LNCaP clone FGC (cell line): ENCODE results near the gene MRPL19.

Source experiments
- DNase-seq: peaks from one replicate; pipeline ENCODE4 v3.0.0-alpha.2; 2011; ENCODE audit warnings: low read depth
- H3K4me3 ChIP-seq: 2 replicates; pipeline ENCODE4 v1.5.1; 2011; ENCODE audit warnings: mild to moderate bottlenecking, low read depth, low read length, control low read depth
- CTCF ChIP-seq: IDR thresholded peaks from 2 replicates; pipeline ENCODE4 v1.5.1; 2012; ENCODE audit warnings: mild to moderate bottlenecking; ENCODE audit not compliant: control insufficient read depth, insufficient read depth; ENCODE audit errors: extremely low read depth

Gene MRPL19

DNA sequence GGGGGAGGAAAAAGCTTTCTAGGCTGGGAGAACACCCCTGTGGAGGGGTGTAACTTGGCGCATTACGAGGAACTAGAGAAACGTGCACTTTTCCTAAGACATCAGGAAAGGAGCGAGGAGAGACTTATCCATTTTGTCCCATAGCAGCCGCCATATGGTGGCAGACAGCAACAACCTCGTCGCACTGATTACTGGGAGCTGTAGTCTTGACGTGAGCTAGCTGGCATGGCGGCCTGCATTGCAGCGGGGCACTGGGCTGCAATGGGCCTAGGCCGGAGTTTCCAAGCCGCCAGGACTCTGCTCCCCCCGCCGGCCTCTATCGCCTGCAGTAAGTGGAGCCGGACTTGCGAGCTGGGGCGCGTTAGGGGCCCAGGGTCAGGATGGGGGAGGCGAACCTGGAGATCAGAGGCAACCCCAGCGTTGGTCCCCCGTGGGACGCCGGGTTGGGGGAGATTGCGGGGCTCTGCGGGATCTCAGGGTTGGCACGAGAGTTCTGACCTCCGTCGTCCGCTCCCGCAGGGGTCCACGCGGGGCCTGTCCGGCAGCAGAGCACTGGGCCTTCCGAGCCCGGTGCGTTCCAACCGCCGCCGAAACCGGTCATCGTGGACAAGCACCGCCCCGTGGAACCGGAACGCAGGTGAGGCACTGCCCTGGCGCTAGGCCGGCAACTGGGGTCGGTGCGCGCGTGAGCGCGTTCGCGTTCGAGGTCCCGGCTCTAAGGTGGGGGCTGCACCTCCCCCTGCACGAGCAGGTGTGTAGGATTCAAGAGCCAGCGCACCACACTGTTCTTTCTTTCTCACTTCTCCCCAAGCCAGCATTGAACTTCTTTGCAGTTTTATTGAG, at the start of gene MRPL19:
Gene MRPL19, plus strand, starts transcription at position 201 of the 843 bp plus-strand sequence. Its CDS starts 25 bp downstream, at position 226.
- H3K4me3 ChIP-seq: peak within 1 kb of the TSS; percentile 85
- TF ChIP-seq CTCF: no peak
- peak; percentile 81 for DNase-seq

DNA sequence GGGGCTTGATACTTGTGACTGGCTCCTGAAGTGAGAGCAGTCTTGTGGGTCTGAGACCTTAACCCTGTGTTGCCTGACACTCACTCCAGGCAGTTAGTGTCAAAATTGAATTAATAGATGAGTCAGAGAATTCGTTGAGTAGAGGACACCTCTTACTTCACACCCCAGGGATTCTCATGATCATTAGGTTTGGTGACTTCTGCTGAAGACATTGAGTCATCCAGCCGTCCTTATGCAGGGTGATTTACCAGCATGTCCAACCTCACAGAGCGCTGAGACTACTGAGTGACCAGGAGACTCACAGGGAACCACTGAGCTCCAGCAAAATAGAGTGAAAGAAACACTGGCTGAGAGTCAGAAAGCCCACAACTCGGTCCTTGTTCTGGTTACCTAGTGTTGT, 49.8 kb upstream of the MRPL19 start:
- no peak for DNase-seq
- H3K4me3 ChIP-seq: no peak overlapping the region
- no peak for TF ChIP-seq CTCF

DNA sequence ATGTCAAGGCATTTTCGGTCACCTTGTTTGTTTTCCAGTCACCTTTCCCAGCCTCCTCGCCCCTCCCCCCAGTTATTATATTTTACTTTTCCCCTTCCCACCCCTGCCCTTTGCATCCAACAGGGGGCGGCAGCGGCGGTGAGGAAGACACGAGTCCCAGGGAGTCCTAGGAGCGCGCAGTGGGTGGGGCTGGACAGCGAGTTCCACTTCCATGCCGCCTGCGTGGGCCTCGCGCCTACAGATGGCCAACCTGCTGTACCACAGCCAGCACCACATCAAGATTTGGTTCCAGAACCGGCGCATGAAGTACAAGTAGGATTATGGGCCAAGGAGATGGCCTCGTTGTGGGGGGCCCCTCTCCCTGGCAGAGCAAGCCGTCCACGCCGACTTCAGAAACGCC, 48.6 kb upstream of the MRPL19 start:
- no peak overlapping the region for H3K4me3 ChIP-seq
- TF ChIP-seq CTCF: no peak
- no peak for DNase-seq

- no peak overlapping the region for H3K4me3 ChIP-seq
- no peak for TF ChIP-seq CTCF
- no peak for DNase-seq
Measured at GRCh38 chr2:75598589-75599155, 47.9 kb upstream of the MRPL19 start.

GRCh38 chr2:75600461-75601011, 46.0 kb upstream of the MRPL19 start:
- no peak overlapping the region for H3K4me3 ChIP-seq
- DNase-seq: no peak
- TF ChIP-seq CTCF: no peak

- no peak overlapping the region for H3K4me3 ChIP-seq
- DNase-seq: no peak
- no peak for TF ChIP-seq CTCF
Measured at GRCh38 chr2:75602724-75603342, 43.8 kb upstream of the MRPL19 start.
